Ovary (tissue), 9 donors: Measurements from ENCODE around the gene TMEM139. TPM values are rescaled to one million over a fixed set of nuclear protein-coding genes. Genes with fewer than 3 reads are reported as not detected.

Experiments
- DNase-seq, 5 donors: peaks; one replicate each; pipeline ENCODE4 v3.0.0-alpha.2; 2019 to 2020
- H3K27ac ChIP-seq, 2 donors: fragments of 200-600 bp; one replicate each; pipeline versions ENCODE4 v1.5.1 to v1.8.0; 2019 to 2022
- H3K27me3 ChIP-seq: fragments of 200-600 bp; one replicate; pipeline ENCODE4 v1.8.0; 2022
- H3K36me3 ChIP-seq: fragments of 200-600 bp; sonication (generic); one replicate; pipeline ENCODE4 v1.5.1; 2019
- H3K4me1 ChIP-seq: one replicate; pipeline ENCODE4 v1.8.1; 2013; ENCODE audit warnings: mild to moderate bottlenecking, moderate library complexity; ENCODE audit not compliant: insufficient read depth
- H3K4me3 ChIP-seq: fragments of 200-600 bp; sonication (generic); one replicate; pipeline ENCODE4 v1.5.1; 2017
- H3K9me3 ChIP-seq, 2 donors: fragments of 200-600 bp in 1 of 2; sonication (generic) in 1 of 2; one replicate each; pipeline versions ENCODE4 v1.5.1 to v1.8.1; 2013 to 2019; ENCODE audit warnings: mild to moderate bottlenecking in 1 of 2, moderate library complexity in 1 of 2
- CTCF ChIP-seq, 3 donors: fragments of 450-650 bp in 2 of 3; fragments of 200-600 bp in 1 of 3; IDR thresholded peaks; one replicate each; pipeline versions ENCODE4 v1.5.1 to v1.8.0; 2016 to 2022; ENCODE audit warnings: antibody characterized with exemption in 3 of 3, mild to moderate bottlenecking in 1 of 3
- EP300 ChIP-seq: sonication (generic); formaldehyde crosslinking; IDR thresholded peaks from one replicate; pipeline ENCODE4 v1.6.1; 2017; ENCODE audit warnings: antibody characterized with exemption
- POLR2A ChIP-seq: fragments of 450-650 bp; IDR thresholded peaks from one replicate; pipeline ENCODE4 v1.6.1; 2017; ENCODE audit warnings: antibody characterized with exemption, mild to moderate bottlenecking, moderate library complexity
- WGBS, 3 donors: extraction: QIAGEN DNeasy Blood & Tissue Kit in 1 of 3; methylation state at CpG; one replicate each; pipeline versions ENCODE4 v1.1.5 to v1.1.7; 2013 to 2017; 5-methylcytosine and 5-hydroxymethylcytosine counted together
- intact Hi-C, 4 donors: fragments of 100-400 bp; cut with DNase I; formaldehyde crosslinking; loops; one replicate each; pipeline versions ENCODE4 v1.11.0 to v1.15.1; 2022 to 2023
- polyA plus RNA-seq, 2 donors: library from polyadenylated mRNA; stranded (reverse); fragments of 200-250 nt in 1 of 2; fragments of 350-450 nt in 1 of 2; fragmentation: Illumina TruSeq in 1 of 2; extraction: RNeasy Lipid Tissue Mini Kit (QIAGEN cat#74804) in 1 of 2; gene quantifications; one replicate each; pipeline ENCODE4 v1.2.3, GENCODE V29; 2013 to 2014
- total RNA-seq, 7 donors: library from RNA; depleted of rRNA in 2 of 7; stranded (reverse); fragments of >200 nt in 2 of 7; fragmentation: NEBNext Ultra II Directional in 3 of 7; extraction: Animal tissue kit (Norgen Biotek cat#: 25700) in 3 of 7; gene quantifications; one replicate each; pipeline versions ENCODE4 v1.1.0 to v1.2.4, GENCODE V29; 2016 to 2023
- donor health status: DM: no; HTN: no; CAD: no; lungs with moderate emphysema.
- donor health status: DM: no; HTN: no; CAD: no.
- donor health status: Bipolar disorder and iron deficiency.
- donor health status: DM: yes; HTN: yes; CAD: no.
- donor health status: DM: no; HTN: no; CAD: no.
- donor health status: DM: yes; HTN: yes; CAD: no.

The TMEM139 gene
- total and polyA plus RNA-seq, 9 donors: 0.35 to 10.8 (median 0.61) TPM

GRCh38 chr7:143286522-143286890 is 1.7 kb downstream of the TMEM139 start:
- Histone ChIP-seq H3K27ac (no peak overlapping the region), H3K27me3 (no peaks in the 10 kb centered on the region), H3K36me3 (no peaks in the 10 kb centered on the region), H3K9me3 (no peaks in the 10 kb centered on the region), H3K4me3 (no peak overlapping the region), H3K4me1 (peaks cover 2% of the 10 kb centered on the region)
- DNase-seq: no peak
- WGBS, 3 donors: 91 to 98% (median 93%) methylated on average over 6 of the region's 6 CpGs
- intact Hi-C loops: no loop called here
- TF ChIP-seq CTCF (IDR thresholded peaks at IDR 0.05) (no peak), POLR2A (no peak), EP300 (no peak)

GRCh38 chr7:143287339-143287934 is 2.7 kb downstream of the TMEM139 start:
- Histone ChIP-seq H3K27me3 (no peaks in the 10 kb centered on the region), H3K27ac (peak overlapping the region in 1 of 2 donors; percentile 44), H3K36me3 (no peaks in the 10 kb centered on the region), H3K4me1 (peaks cover 2% of the 10 kb centered on the region), H3K9me3 (no peaks in the 10 kb centered on the region), H3K4me3 (peak overlapping the region; percentile 72)
- TF ChIP-seq POLR2A (no peak), CTCF (IDR thresholded peaks at IDR 0.05) (no peak)
- peak in 2 of 5 donors; percentile 40 to 46 for DNase-seq
- WGBS, 3 donors: 71 to 75% (median 73%) methylated on average over 17 of the region's 17 CpGs
- intact Hi-C loops: no loop called here

- peaks cover 2% of the 10 kb centered on the region for H3K4me1 ChIP-seq
- no peaks in the 10 kb centered on the region for H3K27me3 ChIP-seq
- DNase-seq: peak; percentile 96 to 99 (median 98)
- 1 to 2% (median 1%) methylated on average over 70 to 84 of the region's 84 CpGs for WGBS, 3 donors
- H3K27ac ChIP-seq: peak within 1 kb of the TSS; percentile 75 to 82
- H3K4me3 ChIP-seq: peak within 1 kb of the TSS; percentile 72
- TF ChIP-seq POLR2A (peak; percentile 63), CTCF (IDR thresholded peaks at IDR 0.05) (no peak), EP300 (peak; percentile 6)
- H3K36me3 ChIP-seq: no peaks in the 10 kb centered on the region
- intact Hi-C loops: no loop called here
- H3K9me3 ChIP-seq: no peaks in the 10 kb centered on the region
These were observed 3.4 kb downstream of the TMEM139 start, which contains the start of gene CASP2 for GRCh38 chr7:143287935-143288826. TSS of gene CASP2 (plus strand) at chr7:143288351. CDS start at chr7:143288456, 105 bp downstream.

- peaks cover 2% of the 10 kb centered on the region for H3K4me1 ChIP-seq
- H3K27ac ChIP-seq: peak overlapping the region; percentile 75 to 82
- WGBS, 3 donors: 1 to 2% (median 1%) methylated on average over 11 of the region's 11 CpGs
- no peaks in the 10 kb centered on the region for H3K27me3 ChIP-seq
- intact Hi-C loops: no loop called here
- H3K4me3 ChIP-seq: peak overlapping the region; percentile 72
- TF ChIP-seq POLR2A (no peak), CTCF (IDR thresholded peaks at IDR 0.05) (no peak), EP300 (no peak)
- DNase-seq: no peak
- no peaks in the 10 kb centered on the region for H3K9me3 ChIP-seq
- H3K36me3 ChIP-seq: no peaks in the 10 kb centered on the region
These were observed 4.1 kb downstream of the TMEM139 start for GRCh38 chr7:143288836-143289235.
